K562 (cell line): ENCODE measurements around the gene PRM1. TPM values are rescaled to one million over a fixed set of nuclear protein-coding genes. Genes with fewer than 3 reads are reported as not detected.

ENCODE experiments used
- BHLHE40 ChIP-seq: IDR thresholded peaks from 2 replicates; pipeline ENCODE4 v1.6.1; 2011; ENCODE audit warnings: low read length, improper control_type of control experiment
- BMI1 ChIP-seq: fragments of 150-350 bp; IDR thresholded peaks from 2 replicates; pipeline ENCODE4 v1.6.1; 2014; ENCODE audit warnings: low read length
- CBX1 ChIP-seq: sonication (generic); IDR thresholded peaks from 2 replicates; pipeline ENCODE4 v1.6.1; 2016; ENCODE audit warnings: antibody characterized with exemption, low read depth, mild to moderate bottlenecking
- ETV5 ChIP-seq: sonication (generic); formaldehyde crosslinking; IDR thresholded peaks from 2 replicates; pipeline ENCODE4 v1.4.0; 2020; ENCODE audit warnings: low read depth, mild to moderate bottlenecking, missing genetic modification reagents
- FOS ChIP-seq: IDR thresholded peaks from 3 replicates; pipeline ENCODE4 v1.6.1; 2011; ENCODE audit not compliant: insufficient read length; ENCODE audit errors: extremely low read depth
- FOXA3 ChIP-seq, 2 experiments: fragments of 450-650 bp in 1 of 2; sonication (generic) in 1 of 2; formaldehyde crosslinking; IDR thresholded peaks in 1 of 2; conservative IDR thresholded peaks in 1 of 2; 2 replicates each; pipeline versions ENCODE4 v1.4.0 to v1.8.0; 2020 to 2022; ENCODE audit warnings: mild to moderate bottlenecking in 2 of 2, missing genetic modification reagents in 1 of 2
- MAX ChIP-seq: sonication (generic); formaldehyde crosslinking; IDR thresholded peaks from 2 replicates; pipeline ENCODE4 v1.9.0; 2022; ENCODE audit warnings: mild to moderate bottlenecking, missing genetic modification reagents
- MED1 ChIP-seq: sonication (generic); formaldehyde crosslinking; IDR thresholded peaks from 2 replicates; pipeline ENCODE4 v1.8.1; 2023; ENCODE audit warnings: missing genetic modification reagents, borderline replicate concordance
- MTF1 ChIP-seq: fragments of 250-450 bp; sonication (Bioruptor Pico); IDR thresholded peaks from 2 replicates; pipeline ENCODE4 v1.9.0; 2021; ENCODE audit warnings: moderate library complexity, mild to moderate bottlenecking, inconsistent platforms, borderline replicate concordance
- POLR2H ChIP-seq: IDR thresholded peaks from 2 replicates; pipeline ENCODE4 v1.6.1; 2016; ENCODE audit warnings: missing genetic modification characterization, low read depth, mild to moderate bottlenecking, control low read depth, missing compliant biosample characterization, moderate library complexity
- PTBP1 ChIP-seq: fragments of 200-400 bp; formaldehyde crosslinking; IDR thresholded peaks from 2 replicates; pipeline ENCODE4 v1.6.1; 2017; ENCODE audit warnings: low read depth, low read length
- RBBP5 ChIP-seq: fragments of 200-600 bp; sonication (generic); IDR thresholded peaks from 2 replicates; pipeline ENCODE4 v1.6.1; 2012; ENCODE audit warnings: borderline replicate concordance, mild to moderate bottlenecking, low read length, control low read depth, inconsistent platforms; ENCODE audit not compliant: insufficient read depth, poor library complexity, severe bottlenecking
- SMARCE1 ChIP-seq: fragments of 450-650 bp; IDR thresholded peaks from 2 replicates; pipeline ENCODE4 v1.7.1; 2016; ENCODE audit warnings: mild to moderate bottlenecking
- SREBF1 ChIP-seq: fragments of 150-350 bp; IDR thresholded peaks from 2 replicates; pipeline ENCODE4 v1.6.1; 2014; ENCODE audit warnings: antibody characterized with exemption, low read depth, low read length, borderline replicate concordance
- SUPT5H ChIP-seq: fragments of 450-650 bp; IDR thresholded peaks from 2 replicates; pipeline ENCODE4 v1.6.1; 2016
- TFAP4 ChIP-seq: sonication (generic); formaldehyde crosslinking; IDR thresholded peaks from 2 replicates; pipeline ENCODE4 v1.8.0; 2022; ENCODE audit warnings: missing genetic modification reagents, mild to moderate bottlenecking, moderate library complexity, borderline replicate concordance
- USF2 ChIP-seq: sonication (generic); formaldehyde crosslinking; IDR thresholded peaks from 2 replicates; pipeline ENCODE4 v1.5.0; 2020; ENCODE audit warnings: missing genetic modification reagents
- XRCC5 ChIP-seq: fragments of 200-400 bp; formaldehyde crosslinking; IDR thresholded peaks from 2 replicates; pipeline ENCODE4 v1.6.1; 2017; ENCODE audit warnings: low read depth, mild to moderate bottlenecking, low read length
- ZFX ChIP-seq: sonication (generic); formaldehyde crosslinking; IDR thresholded peaks from 2 replicates; pipeline ENCODE4 v1.8.0; 2022; ENCODE audit warnings: mild to moderate bottlenecking, missing genetic modification reagents, moderate library complexity
- ZMIZ1 ChIP-seq, 2 experiments: fragments of 150-350 bp in 1 of 2; IDR thresholded peaks; 2 replicates each; pipeline ENCODE4 v1.6.1; 2012 to 2016; ENCODE audit warnings: low read depth in 2 of 2, low read length in 2 of 2, mild to moderate bottlenecking in 1 of 2, moderate library complexity in 1 of 2
- ZNF644 ChIP-seq: fragments of 200-800 bp; sonication (Bioruptor generic); IDR thresholded peaks from 2 replicates; pipeline ENCODE4 v1.6.1; 2016; ENCODE audit warnings: low read depth, missing genetic modification characterization, missing compliant biosample characterization
- polyA plus RNA-seq, 8 experiments: library from polyadenylated mRNA; depleted of rRNA in 4 of 8; stranded (reverse) in 5 of 8; unstranded in 3 of 8; fragments of >200 nt; fragmentation: Nextera tagmentation in 2 of 8; fragmentation: Illumina TruSeq in 1 of 8; extraction: Ambion mirVana in 2 of 8; extraction: Trizol in 1 of 8; gene quantifications; 2 replicates each; pipeline versions ENCODE4 v1.2.1 to v1.2.3, GENCODE V29; 2011 to 2014; ENCODE audit warnings: inconsistent platforms in 1 of 8, missing spikeins in 1 of 8
- total RNA-seq, 7 experiments: library from RNA; depleted of rRNA in 6 of 7; stranded (reverse); fragments of >200 nt in 6 of 7; fragmentation: Illumina TruSeq in 2 of 7; extraction: Trizol in 2 of 7; gene quantifications; 2 replicates each; pipeline versions ENCODE4 v1.2.1 to v1.2.3, GENCODE V29; 2011 to 2021; ENCODE audit warnings: low replicate concordance in 1 of 7

PRM1 gene
- total and polyA plus RNA-seq, 9 of the 15 experiments (the other 6 are each of a cell fraction or from before 2014, with no cell fraction given) = not detected

GRCh38 chr16:11238272-11239202, 42.6 kb downstream of the PRM1 start (continued):
- TF ChIP-seq FOXA3 (CRISPR knock-in tag; conservative IDR thresholded peaks at IDR 0.05 in 1 of 2, IDR thresholded peaks at IDR 0.05 in 1 of 2) (0 out of 4 replicates have a peak, but pooled peaks of 1 of the 2 experiments have one; percentile 17), SREBF1 (no peak), TFAP4 (peak; percentile 58; the same call in 1 of the 2 replicates), USF2 (CRISPR knock-in tag) (peak; percentile 87), MED1 (CRISPR knock-in tag) (no peak), FOS (peak; percentile 72), ZFX (CRISPR knock-in tag) (peak; percentile 48; the same call in 1 of the 2 replicates), BHLHE40 (peak; percentile 68), XRCC5 (0 out of 2 replicates have a peak, but pooled peaks have one; percentile 5), ZNF644 (tag) (no peak), RBBP5 (no peak), ZMIZ1 (IDR thresholded peaks at IDR 0.05; ENCODE audit: low read depth in 2 of 2, low read length in 2 of 2) (no peak), POLR2H (tag) (no peak), PTBP1 (no peak), CBX1 (0 out of 2 replicates have a peak, but pooled peaks have one; percentile 2), ETV5 (CRISPR knock-in tag) (no peak), BMI1 (no peak), SMARCE1 (0 out of 2 replicates have a peak, but pooled peaks have one; percentile 23), MTF1 (CRISPR knock-in tag) (no peak), MAX (peak; percentile 87), SUPT5H (peak; percentile 54; the same call in 1 of the 2 replicates)
